Renal cortical epithelial cell (primary cell): ENCODE results near the gene TNRC6C. TPM values are rescaled to one million over a fixed set of nuclear protein-coding genes. Genes with fewer than 3 reads are reported as not detected.
"Not testable (repeated sequence)": the region's sequence is repeated elsewhere in the genome, so short reads cannot be mapped to it uniquely, and the experiment has no call there.

Experiments
- DNase-seq: peaks from one replicate; pipeline ENCODE4 v3.0.0-alpha.2; 2011; ENCODE audit warnings: low read depth
- total RNA-seq: library from RNA; depleted of rRNA; stranded (reverse); fragments of >200 nt; gene quantifications from 2 replicates; pipeline ENCODE4 v1.2.3, GENCODE V29; 2014

TNRC6C gene
- total RNA-seq, 1 donor from 2014 or later: 2.3 TPM

- DNase-seq: no peak
Observed at GRCh38 chr17:77961741-77962140, 3.2 kb downstream of the TNRC6C start.

- DNase-seq: no peak
Observed at GRCh38 chr17:77962348-77962747, 3.8 kb downstream of the TNRC6C start.

DNA sequence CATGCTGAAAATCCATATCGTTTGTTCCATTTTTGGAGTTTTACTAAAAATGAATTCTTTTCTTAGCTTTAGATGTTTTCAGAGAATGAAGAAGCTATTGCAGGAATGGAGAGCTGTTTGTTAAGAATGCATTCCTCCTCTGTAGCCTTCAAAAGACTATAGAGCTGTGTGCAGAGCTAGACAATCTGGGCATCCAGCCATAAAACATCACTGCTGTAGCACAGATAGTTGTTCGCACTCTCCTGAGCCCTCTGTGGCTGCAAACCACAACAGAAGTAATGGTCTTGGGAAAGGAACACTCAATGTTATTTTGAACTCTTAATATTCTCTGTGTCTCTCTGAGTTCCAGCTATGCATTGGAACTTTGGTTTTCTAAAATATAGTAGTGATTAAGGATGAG lies 4.9 kb downstream of the TNRC6C start:
- DNase-seq: peak; percentile 82

- DNase-seq: no peak
Observed at GRCh38 chr17:77965352-77965751, 6.8 kb downstream of the TNRC6C start.

GRCh38 chr17:77966476-77966875 lies 8.0 kb downstream of the TNRC6C start:
- no peak for DNase-seq

GRCh38 chr17:77968788-77969187 lies 10.3 kb downstream of the TNRC6C start:
- DNase-seq: no peak

DNA sequence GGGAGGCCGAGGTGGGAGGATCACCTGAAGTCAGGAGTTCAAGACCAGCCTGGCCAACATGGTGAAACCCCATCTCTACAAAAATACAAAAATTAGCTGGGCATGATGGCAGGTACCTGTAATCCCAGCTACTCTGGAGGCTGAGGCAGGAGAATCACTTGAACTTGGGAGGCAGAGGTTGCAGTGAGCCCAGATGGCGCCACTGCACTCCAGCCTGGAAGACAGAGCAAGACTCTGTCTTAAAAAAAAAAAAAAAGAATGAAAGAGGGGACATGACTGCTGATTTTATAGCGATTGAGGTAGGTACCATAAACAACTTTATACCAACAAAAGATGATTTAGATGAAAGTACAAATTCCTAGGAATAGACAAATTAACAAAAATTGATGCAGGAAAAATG lies 13.8 kb downstream of the TNRC6C start:
- DNase-seq: not testable (repeated sequence)

GRCh38 chr17:77973953-77974352 lies 15.4 kb downstream of the TNRC6C start:
- no peak for DNase-seq

- no peak for DNase-seq
Observed at GRCh38 chr17:77974396-77974795, 15.9 kb downstream of the TNRC6C start.

DNA sequence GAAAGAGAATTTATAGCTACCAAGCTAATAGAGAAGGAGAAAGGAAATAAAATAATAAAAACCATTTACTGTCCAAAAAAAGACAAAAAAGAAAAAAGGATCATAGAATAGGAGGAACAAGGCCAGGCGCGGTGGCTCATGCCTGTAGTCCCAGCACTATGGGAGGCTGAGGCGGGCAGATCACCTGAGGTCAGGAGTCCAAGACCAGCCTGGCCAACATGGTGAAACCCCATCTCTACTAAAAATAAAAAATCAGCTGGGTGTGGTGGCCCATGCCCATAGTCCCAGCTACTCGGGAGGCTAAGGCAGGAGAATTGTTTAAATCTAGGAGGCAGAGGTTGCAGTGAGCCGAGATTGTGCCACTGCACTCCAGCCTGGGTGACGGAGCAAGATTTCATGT lies 23.9 kb downstream of the TNRC6C start:
- DNase-seq: not testable (repeated sequence)

DNA sequence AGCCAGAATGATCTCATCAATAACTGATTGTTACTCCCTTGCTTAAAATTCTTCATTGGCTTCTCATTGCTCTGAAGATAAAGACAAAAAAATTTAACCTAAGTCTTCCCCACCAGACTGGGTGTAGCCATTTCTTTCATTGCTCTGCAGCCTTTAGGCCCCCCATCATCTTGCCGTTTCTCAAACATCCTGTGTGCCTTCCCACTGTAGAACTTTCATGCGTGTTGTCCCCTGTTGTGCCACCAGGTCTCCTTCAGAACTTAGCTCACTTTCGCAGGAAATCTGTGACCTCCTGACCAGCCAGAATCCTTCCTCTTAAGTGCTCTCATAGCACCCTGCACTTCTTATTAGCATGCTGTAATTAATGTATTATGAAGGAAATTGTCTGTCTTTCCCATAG lies 31.8 kb downstream of the TNRC6C start:
- no peak for DNase-seq

DNA sequence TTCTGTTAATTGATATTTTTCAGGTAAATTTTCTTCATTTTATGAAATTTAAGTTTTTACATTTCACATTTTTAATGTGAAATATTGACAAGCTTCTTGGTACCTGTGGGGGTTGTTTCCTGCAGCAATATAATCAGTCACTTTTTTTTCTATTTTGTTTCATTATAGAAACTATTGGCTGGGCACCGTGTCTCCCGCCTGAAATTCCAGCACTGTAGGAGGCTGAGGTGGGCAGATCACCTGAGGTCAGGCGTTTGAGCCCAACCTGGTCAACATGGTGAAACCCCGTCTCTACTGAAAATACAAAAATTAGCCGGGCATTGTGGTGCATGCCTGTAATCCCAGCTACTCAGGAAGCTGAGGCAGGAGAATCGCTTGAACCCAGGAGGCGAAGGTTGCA lies 35.2 kb downstream of the TNRC6C start:
- not testable (repeated sequence) for DNase-seq

DNA sequence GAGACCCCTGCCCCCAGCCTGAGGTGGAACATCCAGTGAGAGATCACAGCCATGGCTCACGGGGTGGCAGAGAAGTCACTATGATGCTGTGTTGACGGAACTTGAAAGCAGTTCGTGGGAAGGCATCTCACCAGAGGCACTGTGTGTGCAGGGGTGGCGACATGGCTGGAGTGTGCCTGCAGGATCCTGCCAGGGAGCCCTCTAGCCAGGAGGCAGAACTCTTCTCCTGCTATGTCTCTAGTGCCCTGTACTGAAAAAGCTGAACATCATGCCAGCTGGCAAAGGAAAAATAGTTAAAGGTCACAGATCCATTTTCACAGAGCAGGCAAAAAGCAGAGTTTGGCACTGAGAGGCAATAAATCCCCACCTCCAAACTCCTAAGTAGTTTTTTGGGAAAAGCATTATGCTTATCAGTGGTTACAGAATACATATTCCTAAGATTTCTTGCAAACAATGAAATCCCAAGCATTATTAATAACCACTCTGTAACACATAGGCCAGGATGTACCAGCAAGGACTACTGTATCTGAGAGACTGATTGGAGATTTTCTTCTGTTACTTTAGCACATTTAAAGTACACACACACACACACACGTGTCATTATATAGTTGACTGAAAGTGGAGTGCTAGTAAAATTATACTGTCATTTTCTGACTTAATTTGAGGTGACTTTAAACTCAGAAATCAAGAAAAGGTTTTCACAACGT lies 36.8 kb downstream of the TNRC6C start:
- DNase-seq: no peak

- no peak for DNase-seq
Observed at GRCh38 chr17:77996256-77996655, 37.8 kb downstream of the TNRC6C start.

DNA sequence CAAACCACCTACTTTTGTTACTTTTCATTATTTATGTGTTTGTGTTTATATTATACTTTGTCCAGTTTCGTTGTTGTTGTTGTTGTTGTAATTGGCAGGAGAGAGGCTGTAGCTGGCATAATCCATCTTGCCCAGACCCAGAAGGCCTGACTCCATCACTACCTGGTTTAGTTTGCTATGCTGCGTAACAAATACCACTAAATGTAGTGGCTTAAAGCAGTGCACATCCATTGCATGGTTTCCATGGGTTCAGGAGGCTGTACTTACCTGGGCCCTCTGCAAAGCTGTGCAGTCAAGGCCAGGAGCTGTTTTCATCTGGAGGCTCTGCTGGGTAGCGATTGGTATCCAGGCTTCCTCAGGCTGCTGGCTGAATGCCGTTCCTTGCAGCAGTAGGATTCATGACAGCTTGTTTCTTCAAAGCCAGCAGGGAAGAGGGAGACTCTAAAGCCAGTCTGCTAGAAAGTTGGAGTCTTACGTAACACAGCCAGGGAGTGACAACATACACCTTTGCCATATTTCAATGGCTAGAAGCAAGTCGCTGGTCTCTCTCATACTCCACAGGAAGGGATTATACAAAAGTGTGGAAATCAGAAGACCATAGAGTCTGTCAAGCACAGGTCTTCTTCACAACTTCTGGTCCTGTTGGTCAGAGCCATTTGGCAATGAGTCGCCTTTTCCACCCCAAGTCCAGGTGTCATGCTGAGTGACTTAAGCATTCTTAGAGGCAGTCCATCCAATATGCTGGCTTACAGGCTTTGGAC lies 41.1 kb downstream of the TNRC6C start:
- peak; percentile 16 for DNase-seq

DNA sequence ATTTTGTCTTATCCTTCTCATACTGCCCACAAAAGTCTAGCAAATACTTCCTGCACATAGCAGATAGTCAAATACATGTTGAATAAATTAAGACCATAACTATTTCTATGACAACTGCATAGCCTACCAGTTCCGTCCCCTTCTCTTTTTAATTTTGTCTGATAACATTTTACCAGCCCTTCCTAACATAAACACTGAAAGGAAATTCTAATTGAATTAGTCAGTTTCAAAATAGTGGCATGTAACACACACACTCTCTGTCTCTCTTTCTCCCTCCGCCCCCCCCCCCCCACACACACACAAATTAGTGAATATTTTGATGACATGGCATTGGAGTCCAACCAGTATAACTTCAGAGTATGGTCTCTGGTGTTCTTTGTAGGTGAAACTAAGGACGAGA lies 41.8 kb downstream of the TNRC6C start:
- DNase-seq: no peak

DNA sequence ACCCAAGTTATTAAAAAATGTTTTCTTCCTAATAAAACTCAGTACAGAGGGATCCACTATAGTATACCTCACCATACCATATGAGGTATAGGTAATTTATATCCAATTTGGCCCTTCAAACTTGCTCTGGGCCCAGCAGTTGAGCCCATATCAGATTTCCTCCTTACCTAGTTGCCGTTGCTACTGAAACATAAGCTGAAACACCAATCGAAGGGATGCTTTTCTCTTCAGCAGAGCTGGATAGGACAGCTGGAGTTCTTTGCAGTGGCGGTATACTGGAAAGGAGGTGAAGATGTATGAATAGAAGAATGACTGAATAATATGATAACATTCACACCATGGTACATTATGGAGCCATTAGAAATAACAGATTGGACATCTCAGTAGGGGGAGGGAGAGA lies 42.7 kb downstream of the TNRC6C start:
- no peak for DNase-seq

DNA sequence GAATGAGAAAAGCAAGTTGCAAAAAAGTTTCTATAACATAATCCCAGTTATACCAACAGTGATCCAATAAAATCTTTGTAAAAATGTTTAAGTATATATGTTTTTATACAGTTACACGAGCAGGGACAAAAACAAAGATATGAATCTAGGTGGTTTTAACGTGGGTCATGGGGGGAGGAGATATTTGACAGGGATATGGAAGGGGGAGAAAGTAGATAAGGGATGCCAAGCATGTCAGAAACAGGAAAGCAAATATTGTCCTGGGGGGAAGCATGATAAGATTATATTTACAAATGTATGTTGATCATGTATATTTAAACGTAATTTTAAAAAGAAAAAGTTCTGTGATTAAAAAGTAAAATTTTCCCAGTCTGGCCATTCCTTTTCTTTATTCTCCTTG lies 43.1 kb downstream of the TNRC6C start:
- DNase-seq: no peak

DNA sequence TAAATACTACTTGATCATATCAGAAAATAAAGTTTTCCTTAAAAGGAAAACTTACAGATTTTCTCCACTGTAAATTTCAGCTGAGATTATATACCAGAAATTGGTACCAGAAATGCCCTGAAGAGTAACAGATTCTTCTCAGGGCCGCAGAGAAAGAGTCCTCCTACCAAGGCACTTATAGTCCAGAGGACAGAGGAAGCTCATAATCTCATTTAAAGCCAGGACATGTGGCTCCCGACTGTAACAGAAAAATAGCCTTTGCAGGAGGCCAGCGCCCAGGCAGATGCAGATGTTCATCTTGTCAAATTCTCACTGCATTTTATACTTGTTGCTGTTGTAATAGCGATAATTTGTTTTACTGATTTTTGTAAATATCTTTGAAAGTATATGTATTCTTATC lies 43.7 kb downstream of the TNRC6C start:
- no peak for DNase-seq

- DNase-seq: no peak
Observed at GRCh38 chr17:78005452-78006171, 47.1 kb downstream of the TNRC6C start.

GRCh38 chr17:78006338-78006737 lies 47.8 kb downstream of the TNRC6C start:
- DNase-seq: no peak

GRCh38 chr17:78007647-78008046 lies 49.1 kb downstream of the TNRC6C start:
- DNase-seq: no peak

DNA sequence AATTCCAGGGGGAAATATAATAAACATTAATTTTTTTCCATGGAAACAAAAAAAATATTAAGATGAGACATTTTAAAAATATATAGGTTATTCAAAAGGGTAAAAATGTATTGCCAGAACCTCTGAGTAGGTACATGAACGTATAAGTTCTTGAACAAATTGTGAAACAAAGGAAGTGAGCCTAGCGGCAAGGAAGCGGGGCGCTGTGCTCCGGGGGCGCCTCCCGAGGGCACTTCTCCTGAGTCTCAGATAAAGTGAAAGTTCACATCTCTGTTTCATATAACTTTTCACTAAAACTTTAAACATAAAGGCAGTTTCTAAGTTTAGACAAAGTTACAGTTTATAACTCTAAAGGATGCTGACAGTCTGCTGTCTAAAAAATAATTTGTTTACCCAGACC lies 52.3 kb downstream of the TNRC6C start:
- DNase-seq: no peak
